GM21360 (cell line): Measurements from ENCODE around the gene CAPNS2.

ENCODE experiments used
- ATAC-seq: cut with Tn5 transposase; IDR thresholded peaks from one replicate; pipeline ENCODE4 v1.9.1; 2021; ENCODE audit warnings: mild to moderate bottlenecking, moderate library complexity; ENCODE audit not compliant: unreplicated experiment

CAPNS2 gene

DNA sequence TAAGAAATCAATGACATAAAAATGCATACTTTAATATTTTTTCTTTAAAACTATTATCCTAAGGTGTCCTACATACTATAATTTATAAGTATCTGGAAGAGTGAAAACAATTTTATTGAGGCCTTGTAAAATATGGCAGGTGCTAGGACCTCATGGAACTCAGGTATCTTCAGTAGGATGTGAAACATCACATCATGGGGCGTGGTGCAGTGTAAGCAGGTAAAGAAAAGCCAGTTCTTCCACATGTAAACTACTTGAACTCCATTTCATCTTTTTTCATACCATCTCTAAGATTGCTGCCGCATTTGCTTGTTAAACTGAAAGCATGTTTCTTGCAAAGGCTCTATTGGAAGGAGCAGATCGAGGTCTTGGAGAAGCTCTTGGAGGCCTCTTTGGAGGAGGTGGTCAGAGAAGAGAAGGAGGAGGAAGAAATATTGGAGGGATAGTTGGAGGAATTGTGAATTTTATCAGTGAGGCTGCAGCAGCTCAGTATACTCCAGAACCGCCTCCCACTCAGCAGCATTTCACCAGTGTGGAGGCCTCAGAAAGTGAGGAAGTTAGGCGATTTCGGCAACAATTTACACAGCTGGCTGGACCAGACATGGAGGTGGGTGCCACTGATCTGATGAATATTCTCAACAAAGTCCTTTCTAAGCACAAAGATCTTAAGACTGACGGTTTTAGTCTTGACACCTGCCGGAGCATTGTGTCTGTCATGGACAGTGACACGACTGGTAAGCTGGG is at the start of gene CAPNS2:
Gene CAPNS2, plus strand, starts transcription at position 253 of the 744 bp plus-strand sequence. Its CDS starts 73 bp downstream, at position 326.
- ATAC-seq, result no peak

DNA sequence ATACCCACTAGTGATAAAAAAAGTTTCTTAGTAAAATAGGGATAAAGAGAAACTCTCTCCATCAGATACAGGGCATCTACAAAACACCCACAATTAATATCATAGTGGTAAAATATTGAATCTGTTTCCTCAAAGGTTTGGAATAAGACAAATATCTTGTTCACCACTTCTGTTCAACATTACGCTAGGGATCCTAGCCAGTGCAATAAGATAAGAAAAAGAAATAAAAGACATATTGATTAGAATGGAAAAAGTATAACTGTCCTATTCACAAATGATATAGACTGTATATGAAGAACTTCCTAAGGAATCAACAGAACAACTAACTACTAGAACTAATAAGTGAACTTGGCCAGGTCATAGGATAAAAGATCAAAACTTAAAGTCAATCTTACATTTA is 44.7 kb upstream of the CAPNS2 start:
- no peak for ATAC-seq

DNA sequence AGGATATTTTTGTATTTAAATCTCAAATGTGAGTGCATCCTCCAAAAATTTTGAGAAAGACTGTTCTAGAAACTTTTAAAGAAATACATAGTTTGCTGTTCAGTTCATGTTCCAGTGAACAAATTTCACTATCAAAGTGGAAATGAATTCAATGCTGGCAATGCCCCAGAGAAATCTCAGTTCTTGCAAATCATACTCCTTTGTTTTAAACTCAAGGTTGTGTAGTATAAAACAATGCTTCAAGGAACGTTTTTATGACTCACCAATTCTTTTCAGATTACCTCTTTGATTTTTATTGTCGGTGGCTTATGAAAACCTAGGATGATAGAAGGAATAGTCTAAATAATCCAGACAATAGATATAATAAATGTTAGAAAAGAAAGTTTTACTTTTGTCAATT is 40.0 kb upstream of the CAPNS2 start:
- no peak for ATAC-seq

DNA sequence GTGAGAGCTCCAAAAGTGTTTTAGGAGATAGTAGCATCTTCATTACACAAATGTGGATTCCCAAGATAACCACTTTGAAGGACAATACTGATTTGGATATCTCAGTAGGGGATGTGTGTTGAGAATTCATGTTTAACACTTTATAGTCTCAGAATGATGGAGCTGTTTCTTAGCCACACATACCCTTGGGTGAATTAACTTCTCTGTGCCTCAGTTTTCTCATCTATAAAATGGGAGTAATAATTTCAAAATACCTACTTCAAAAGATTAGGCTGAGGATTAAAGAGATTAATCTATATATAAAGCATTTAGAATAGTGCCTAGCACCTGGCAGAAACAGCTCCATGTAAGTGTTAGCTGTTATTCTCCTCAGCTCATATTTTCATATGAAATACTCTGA is 38.6 kb upstream of the CAPNS2 start:
- no peak for ATAC-seq

DNA sequence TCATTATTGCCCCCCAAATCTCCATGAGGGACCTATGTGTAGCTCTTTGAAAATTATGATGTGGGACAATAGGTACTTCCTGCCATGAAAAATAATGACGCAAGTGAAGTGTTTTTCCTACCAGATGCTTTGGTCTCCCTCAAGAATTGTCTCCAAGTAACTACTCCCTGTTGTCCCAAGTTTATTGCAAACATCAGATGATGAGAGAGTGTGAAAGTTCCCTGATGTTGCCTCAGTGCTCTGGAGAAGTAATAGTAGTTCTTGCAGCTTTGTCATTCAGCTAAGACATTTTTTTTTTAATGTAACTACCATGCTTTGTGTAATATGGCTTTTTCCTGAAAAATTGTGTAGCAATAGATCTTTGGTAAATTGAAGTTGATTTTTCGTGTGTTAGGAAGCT is 37.5 kb upstream of the CAPNS2 start:
- ATAC-seq, result no peak

DNA sequence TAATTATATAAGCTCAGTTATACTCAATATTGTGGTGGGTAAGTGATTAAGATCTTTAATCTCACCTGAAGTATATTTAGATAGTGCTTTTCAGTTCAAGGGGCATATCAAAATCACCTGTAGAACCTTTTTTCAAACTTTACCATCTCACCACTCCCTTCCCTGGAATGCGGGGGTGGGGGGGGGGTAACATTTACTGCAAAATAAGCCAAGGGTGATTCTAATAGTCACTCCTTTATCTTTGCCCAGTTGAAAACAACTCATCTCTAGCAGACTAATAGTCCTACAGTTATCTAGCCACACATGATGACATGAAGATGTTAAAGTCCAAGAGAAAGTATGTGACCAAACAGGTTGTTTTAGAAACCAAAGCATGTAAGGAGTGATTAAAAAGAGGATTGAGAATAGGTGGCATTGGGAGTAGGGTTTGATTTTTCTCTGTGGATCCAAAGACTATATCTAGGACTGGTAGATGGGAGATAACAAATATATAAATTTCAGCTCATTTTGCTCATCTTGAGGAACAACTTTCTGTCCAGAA is 36.1 kb upstream of the CAPNS2 start:
- ATAC-seq, result no peak

DNA sequence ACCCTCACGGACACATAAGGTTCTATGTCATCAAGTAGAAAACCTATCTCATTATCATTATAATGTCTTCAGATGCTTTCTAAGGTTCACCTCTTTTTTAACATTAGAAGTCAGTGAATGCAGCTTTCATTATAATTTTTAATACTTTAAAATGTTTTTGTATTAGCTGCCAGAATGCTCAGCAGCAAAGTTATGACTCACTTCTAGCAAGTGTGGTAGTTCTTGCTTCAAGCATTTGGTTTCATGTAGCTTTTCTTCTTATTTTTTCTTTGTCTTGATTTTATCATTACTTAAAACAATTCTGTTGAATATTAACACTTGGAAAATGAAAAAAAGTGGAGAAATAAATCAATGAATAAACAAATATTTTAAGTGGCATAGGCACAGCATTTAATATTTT is 34.3 kb upstream of the CAPNS2 start:
- ATAC-seq, result no peak

DNA sequence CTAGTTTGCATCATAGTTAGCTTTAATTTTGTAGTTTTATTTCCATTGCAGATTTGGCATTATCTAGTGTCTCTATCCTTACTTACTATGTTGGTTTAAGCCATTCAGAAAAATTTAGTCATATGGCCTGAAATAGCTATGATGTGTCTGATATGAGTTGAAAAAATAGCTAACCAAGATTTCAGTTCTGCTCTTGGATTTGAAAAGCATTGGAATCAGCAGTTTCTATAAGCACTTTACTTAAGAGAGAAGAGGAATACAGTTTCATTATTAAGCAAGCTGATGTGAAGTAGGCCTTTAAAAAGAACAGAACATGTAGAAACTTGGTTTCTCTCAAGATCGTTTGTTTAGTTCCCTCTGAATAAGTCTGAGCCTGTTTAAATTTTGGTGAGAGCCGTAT is 31.7 kb upstream of the CAPNS2 start:
- ATAC-seq, result no peak

DNA sequence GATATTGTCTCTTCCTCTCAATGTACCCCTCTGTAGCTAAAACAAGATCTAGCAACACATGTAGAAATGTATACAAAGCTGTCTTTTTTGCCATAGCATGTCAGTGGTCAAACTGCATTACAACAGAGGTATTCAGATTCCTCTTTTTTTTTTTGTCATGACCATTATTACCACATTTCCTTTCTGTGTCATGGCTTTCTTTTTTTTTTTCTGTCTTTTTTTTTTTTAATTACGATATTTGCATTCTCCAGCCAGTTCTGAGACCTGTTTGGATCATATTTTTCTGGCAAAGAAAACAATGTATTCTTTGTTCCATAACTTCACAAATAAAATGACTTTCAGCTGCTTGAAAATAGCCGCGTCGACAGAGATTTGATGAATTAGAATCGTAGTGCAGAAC is 27.4 kb upstream of the CAPNS2 start:
- no peak for ATAC-seq

DNA sequence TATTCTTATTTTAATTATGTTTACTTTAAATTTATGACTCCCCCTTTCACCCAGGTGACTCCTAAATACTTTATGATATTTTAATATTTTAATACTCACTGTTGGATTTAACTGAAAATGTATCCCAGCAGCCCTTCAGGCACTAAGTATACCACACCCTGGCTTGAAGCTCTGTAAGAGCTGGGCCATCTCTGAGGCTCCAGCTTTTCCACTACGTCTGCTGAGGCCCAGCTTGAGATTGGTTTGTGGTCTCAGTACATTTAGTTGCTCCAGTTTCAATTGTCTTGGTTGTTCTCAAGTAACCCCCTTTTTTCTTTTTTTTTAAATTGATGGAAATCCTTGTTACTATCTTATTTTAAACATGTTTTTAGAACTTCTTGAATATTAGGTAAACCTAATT is 27.0 kb upstream of the CAPNS2 start:
- ATAC-seq, result no peak

DNA sequence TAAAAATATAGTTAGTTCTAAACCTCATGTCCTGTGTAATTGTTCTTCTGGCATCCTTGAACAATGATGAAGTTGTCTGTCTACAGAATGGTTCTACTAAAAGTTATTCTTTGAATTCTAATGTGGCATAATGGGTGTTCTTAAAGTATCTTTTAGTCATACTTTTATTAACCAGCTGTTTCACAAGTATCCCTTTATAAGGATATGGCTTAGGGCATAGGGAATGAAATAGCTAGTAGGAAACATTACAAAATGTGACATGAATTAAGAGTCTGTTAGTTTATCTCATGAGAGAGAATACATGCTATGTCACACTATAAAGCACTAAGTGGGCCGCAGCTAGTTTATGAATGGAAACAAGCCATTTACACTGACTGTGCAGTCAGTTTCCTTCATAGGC is 26.3 kb upstream of the CAPNS2 start:
- no peak for ATAC-seq

DNA sequence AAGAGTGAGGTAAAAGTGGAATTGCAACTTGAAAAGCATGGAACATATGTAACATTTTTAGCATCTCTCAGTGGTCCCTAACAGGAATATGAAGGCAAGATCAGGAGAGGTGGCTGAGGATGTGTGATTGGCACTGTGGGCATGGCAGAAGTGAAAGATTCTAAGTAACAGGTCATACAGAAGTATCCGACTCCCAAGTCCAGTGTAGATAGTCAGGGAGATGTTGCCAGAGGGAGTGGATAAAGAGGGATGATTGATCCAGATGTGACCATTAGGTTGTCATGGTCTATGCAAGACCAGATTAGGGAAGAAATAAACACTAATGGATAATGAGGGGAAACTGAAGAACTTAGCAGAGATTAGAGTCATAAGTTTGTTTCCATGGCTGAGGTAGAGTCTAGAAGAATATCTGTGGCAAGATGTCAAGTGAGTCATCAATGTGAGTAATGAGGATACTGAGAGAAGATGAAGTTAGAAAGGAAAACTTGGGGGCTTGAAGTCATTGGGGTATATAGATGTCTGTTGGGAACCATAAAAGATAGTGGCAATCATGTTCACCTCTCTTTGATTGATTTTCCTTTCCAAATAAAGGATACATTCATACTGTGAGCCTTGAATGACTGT is 23.9 kb upstream of the CAPNS2 start:
- ATAC-seq, result no peak

DNA sequence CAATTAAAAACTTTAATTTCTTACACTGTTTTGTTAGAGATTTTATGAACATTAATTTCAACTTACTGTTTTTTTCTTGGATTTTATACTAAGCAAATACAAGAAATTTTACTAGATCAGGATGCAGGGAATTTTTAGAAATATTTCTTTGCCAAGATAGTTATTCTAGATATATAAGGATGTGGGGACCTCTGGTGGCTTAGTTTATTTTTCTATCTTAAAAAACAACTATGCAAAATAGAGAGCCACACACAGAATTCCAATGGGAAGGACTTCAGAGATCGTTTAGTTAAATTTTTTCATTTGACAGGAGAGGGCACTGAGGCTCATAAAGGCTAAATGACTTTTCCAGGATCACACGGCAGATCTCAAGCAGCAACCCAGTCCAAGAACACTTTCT is 23.0 kb upstream of the CAPNS2 start:
- no peak for ATAC-seq

DNA sequence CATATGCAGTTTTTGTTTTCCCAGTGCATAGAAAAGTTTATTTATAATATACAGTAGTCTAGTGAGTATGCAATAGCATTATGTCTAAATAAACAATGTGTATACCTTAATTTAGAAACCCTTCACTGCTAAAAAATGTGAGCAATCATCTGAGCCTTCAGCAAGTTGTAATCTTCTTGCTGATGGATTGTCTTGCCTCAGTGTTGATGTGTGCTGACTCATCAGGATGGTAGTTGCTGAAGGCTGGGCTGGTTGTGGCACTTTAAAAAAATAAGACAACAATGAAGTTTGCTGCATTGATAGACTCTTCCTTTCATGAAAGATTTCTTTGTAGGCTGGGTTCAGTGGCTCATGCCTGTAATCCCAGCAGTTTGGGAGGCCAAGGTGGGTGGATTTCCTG is 13.9 kb upstream of the CAPNS2 start:
- no peak for ATAC-seq

DNA sequence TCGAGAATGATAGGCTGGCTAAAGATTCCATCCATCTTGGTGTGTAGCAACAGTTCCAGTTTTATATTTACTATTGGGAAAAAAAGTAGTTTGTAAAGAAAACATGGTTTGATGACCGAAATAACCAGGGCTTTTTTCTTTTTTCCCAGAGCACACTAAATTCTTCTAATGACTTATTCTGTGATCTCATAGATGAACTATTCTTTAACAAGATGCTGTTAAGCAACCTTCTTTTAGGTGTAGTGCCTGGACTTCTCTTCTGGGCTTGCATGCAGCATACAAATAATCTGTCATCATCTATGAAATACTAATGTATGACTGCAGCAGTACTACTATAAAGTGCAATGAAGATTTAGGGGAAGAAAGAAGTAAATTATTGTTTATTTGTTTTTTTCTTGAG is 11.0 kb upstream of the CAPNS2 start:
- ATAC-seq, result no peak

DNA sequence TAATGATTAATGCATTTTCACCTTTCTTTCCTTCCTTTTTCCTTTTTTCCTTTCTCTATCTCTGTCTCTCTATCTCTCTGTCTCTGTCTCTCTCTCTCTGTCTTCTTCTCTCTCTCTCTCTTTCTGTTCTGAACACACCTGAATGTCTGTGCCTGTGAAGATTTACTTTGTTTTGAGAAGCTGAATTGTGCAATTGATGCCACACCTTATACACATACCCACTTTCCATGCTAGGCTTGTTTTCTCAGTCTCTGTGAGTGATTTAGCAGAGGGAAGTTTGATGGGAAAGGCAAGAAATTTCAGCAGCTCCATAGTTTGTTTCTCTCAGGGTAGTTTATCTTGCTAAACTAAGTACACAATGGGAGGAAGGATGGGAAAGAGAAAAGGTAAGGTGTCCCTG is 9.3 kb upstream of the CAPNS2 start:
- no peak for ATAC-seq

DNA sequence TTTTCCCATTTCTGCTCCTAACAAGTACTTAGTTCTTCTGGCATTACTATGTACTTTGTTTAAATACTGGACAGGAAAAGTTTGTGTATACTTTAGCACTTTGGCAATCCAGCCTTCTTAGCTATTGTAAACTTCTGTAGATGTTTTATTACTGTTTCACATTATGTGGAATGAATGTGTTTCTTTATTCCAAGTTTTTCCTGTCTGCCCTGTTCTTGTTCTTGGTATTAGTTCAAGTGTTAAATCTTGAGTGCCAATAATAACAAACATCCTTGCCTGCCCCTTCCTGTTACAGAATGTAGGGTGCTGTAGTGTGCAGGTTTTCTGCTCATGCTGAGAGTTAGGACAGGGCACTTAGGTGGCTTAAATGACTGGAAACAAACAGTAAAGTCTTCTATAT is 7.3 kb upstream of the CAPNS2 start:
- no peak for ATAC-seq

DNA sequence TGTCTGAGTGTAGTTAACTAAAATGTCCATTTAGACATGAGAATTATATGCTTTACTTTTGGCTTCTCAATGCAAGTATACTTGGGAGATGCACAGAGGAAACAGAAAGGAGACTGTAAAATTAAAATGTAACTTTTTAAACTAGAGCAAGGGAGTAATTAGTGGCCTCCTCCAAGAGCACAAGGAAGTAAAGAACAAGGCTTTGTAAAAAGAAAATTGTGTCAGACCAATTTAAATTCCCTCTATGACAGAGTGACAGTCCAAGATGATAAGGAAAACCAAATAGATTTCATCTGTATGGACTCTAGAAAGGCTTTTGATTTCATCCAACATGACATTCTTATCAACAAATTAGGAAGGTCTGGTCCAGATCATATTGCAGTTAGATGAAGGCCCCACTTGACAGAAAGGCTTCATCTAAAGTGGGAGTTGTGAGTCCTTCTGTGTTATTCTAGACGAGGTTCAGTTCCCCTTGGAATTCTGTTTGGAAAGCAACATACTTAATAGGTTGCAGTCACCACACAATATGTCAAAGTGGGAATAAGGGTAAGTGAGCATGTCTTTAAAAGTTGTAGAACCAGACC is 6.5 kb upstream of the CAPNS2 start:
- no peak for ATAC-seq

DNA sequence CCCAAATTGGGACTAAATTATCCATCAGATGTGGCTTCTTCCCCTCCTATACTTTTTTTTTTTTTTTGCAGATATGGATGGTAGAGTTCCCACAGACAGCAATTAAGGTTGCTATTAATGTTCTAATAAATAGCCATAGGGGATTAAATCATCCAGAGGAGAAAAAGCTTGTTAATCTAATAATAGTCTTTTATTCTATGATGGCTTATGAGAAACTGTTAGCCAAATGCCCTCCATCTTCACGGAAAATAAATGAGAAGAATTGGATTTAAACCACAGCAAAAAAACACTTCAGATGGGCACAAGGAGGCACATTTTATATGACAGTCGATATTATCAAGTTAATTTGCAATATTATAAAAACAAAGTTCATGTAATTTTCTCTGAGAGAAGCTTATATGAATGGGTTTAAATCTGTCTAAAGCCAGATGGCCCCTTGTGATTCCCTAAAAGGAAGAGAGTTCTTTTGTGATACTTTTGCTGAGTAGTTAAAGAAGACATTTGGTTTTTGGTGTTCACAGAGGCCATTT is 5.1 kb upstream of the CAPNS2 start:
- no peak for ATAC-seq

DNA sequence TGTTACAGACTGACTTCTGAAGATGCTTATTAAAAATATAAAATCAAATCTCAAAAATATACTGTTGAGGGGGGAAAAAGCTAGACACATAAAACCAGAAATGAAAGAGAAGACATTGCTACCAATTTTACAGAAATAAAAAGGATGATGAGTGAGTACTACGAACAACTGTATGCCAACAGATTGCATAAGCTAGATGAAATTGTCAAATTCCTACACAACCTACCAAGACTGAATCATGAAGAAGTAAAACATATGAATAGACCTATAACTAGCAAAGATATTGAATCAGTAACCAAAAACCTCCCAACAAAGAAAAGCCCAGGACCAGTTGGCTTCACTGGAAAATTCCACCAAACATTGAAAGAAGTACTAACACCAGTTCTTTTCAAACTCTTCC is 3.5 kb upstream of the CAPNS2 start:
- ATAC-seq, result no peak

DNA sequence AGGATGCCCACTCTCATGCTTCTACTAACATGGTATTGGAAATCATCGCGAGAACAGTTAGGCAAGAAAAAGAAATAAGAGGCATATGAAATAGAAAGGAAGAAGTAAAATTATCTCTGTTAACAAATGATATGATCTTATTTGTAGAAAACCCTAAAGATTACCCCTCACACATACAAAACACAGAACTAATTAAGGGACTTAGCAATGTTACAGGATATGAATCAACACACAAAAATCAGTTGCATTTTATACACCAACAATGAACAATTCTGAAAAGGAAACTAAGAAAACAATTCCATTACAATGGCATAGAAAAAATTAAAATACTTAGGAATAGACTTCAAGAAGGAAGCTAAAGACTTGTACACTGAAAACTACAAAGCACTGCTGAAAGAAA is 2.7 kb upstream of the CAPNS2 start:
- no peak for ATAC-seq

DNA sequence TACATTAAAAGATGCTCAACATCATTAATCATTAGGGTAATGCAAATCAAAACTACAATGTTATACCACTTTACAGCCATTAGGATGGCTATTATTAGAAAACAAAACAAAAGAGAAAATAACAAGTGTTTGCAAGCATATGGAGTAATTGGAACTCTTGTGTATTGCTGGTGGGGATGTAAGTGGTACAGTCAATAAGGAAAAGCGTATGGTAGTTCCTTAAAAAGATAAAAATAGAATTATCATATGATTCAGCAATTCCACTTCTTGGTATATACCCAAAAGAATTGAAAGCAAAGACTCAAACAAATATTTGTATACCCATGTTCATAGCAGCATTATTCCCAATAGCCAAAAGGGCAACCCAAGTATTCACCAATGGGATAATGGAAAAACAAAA is 1.4 kb upstream of the CAPNS2 start:
- ATAC-seq, result no peak
